Measurements from ENCODE around the gene TRIM24.

TRIM24 gene

GRCh38 chr7:138610671-138611170 lies 150.7 kb downstream of the TRIM24 start:
- DNase-seq: no peak
- no peaks in the 10 kb centered on the region for H3K36me3 ChIP-seq (replicated peaks)
- H3K4me3 ChIP-seq (ENCODE audit: low read depth, low read length): no peak overlapping the region
- no peak for TF ChIP-seq CTCF (IDR thresholded peaks at IDR 0.05; ENCODE audit: low read depth, low read length, missing control alignments)
- H3K27ac ChIP-seq: no peak overlapping the region
- in situ Hi-C loops (cut with HindIII; ENCODE audit: low pct_ligation_motif_present, low sequenced_read_pairs): no loop called here
- no peaks in the 10 kb centered on the region for H3K27me3 ChIP-seq (replicated peaks)

- DNase-seq: no peak
- Histone ChIP-seq H3K27ac (no peak overlapping the region), H3K27me3 (replicated peaks) (no peaks in the 10 kb centered on the region), H3K4me3 (ENCODE audit: low read depth, low read length) (no peak overlapping the region), H3K36me3 (replicated peaks) (no peaks in the 10 kb centered on the region)
- in situ Hi-C loops (cut with HindIII; ENCODE audit: low pct_ligation_motif_present, low sequenced_read_pairs): no loop called here
- TF ChIP-seq CTCF (IDR thresholded peaks at IDR 0.05; ENCODE audit: low read depth, low read length, missing control alignments): no peak
Observed at GRCh38 chr7:138613630-138614029, 153.6 kb downstream of the TRIM24 start.

GRCh38 chr7:138616085-138616484 lies 156.0 kb downstream of the TRIM24 start:
- no peak for DNase-seq
- Histone ChIP-seq H3K4me3 (ENCODE audit: low read depth, low read length) (no peak overlapping the region), H3K27me3 (replicated peaks) (no peaks in the 10 kb centered on the region), H3K36me3 (replicated peaks) (no peaks in the 10 kb centered on the region), H3K27ac (no peak overlapping the region)
- in situ Hi-C loops (cut with HindIII; ENCODE audit: low pct_ligation_motif_present, low sequenced_read_pairs): no loop called here
- no peak for TF ChIP-seq CTCF (IDR thresholded peaks at IDR 0.05; ENCODE audit: low read depth, low read length, missing control alignments)

- in situ Hi-C loops (cut with HindIII; ENCODE audit: low pct_ligation_motif_present, low sequenced_read_pairs): no loop called here
- TF ChIP-seq CTCF (IDR thresholded peaks at IDR 0.05; ENCODE audit: low read depth, low read length, missing control alignments): no peak
- DNase-seq: no peak
- Histone ChIP-seq H3K27me3 (replicated peaks) (no peaks in the 10 kb centered on the region), H3K27ac (no peak overlapping the region), H3K4me3 (ENCODE audit: low read depth, low read length) (no peak overlapping the region), H3K36me3 (replicated peaks) (no peaks in the 10 kb centered on the region)
Observed at GRCh38 chr7:138618506-138618905, 158.4 kb downstream of the TRIM24 start.

GRCh38 chr7:138618933-138619332 lies 158.9 kb downstream of the TRIM24 start:
- no peak for TF ChIP-seq CTCF (IDR thresholded peaks at IDR 0.05; ENCODE audit: low read depth, low read length, missing control alignments)
- Histone ChIP-seq H3K27me3 (replicated peaks) (no peaks in the 10 kb centered on the region), H3K27ac (no peak overlapping the region), H3K36me3 (replicated peaks) (no peaks in the 10 kb centered on the region), H3K4me3 (ENCODE audit: low read depth, low read length) (no peak overlapping the region)
- in situ Hi-C loops (cut with HindIII; ENCODE audit: low pct_ligation_motif_present, low sequenced_read_pairs): no loop called here
- DNase-seq: no peak

GRCh38 chr7:138622841-138623240 lies 162.8 kb downstream of the TRIM24 start:
- H3K4me3 ChIP-seq (ENCODE audit: low read depth, low read length): no peak overlapping the region
- in situ Hi-C loops (cut with HindIII; ENCODE audit: low pct_ligation_motif_present, low sequenced_read_pairs): no loop called here

More at GRCh38 chr7:138622841-138623240, 162.8 kb downstream of the TRIM24 start:
- no peak for DNase-seq
- H3K27me3 ChIP-seq (replicated peaks): no peaks in the 10 kb centered on the region
- H3K27ac ChIP-seq: no peak overlapping the region
- no peak for TF ChIP-seq CTCF (IDR thresholded peaks at IDR 0.05; ENCODE audit: low read depth, low read length, missing control alignments)
- H3K36me3 ChIP-seq (replicated peaks): no peaks in the 10 kb centered on the region

Data from brain microvascular endothelial cell (primary cell).